HG02588 (cell line): Measurements from ENCODE around the gene PTGER2.

ENCODE experiments used
- ATAC-seq: cut with Tn5 transposase; IDR thresholded peaks from one replicate; pipeline ENCODE4 v1.9.1; 2021; ENCODE audit warnings: mild to moderate bottlenecking, moderate library complexity; ENCODE audit not compliant: unreplicated experiment

Gene PTGER2

DNA sequence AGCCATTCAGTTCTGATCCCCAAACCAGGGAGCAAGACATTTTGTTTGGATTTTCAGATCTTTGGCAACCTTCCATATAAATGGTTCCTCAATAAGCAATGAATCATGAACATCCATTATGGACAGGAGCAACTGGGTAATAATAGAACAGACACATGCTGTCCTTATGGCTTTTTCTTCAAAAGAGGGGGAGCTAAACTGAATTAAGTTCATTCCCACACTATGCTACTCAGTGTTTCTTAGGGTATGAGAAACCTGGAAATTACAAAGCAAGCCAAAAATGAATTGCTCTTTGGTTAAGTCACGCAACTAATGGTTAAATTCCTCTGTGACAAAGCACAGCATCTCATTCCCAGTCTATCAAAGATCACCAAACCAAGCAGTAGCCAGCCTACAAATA lies 51.0 kb downstream of the PTGER2 start:
- no peak for ATAC-seq

DNA sequence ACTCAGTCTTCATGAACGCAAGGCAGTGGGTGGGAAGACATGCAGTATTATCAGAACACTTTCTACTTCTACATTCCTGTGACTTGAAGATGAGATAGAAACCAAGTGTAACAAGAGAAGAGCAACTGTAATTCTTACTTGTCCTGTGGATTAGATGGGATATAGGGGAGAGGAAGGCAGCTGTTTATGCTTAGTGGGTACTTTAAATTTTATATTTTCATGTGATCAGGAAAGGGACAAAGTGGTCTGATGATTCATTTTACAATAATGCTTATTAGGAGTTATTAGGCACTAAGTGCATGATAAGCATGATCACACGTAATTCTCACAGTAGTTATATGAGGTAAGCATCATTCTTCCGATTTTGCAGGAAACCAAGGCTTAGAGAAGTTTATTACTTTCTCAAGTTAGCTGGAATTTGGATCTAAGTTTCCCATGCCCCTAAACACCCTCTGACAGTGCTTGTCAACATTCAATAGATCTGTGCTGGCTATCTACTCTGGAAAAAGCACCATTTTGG lies 52.7 kb downstream of the PTGER2 start:
- ATAC-seq: no peak

DNA sequence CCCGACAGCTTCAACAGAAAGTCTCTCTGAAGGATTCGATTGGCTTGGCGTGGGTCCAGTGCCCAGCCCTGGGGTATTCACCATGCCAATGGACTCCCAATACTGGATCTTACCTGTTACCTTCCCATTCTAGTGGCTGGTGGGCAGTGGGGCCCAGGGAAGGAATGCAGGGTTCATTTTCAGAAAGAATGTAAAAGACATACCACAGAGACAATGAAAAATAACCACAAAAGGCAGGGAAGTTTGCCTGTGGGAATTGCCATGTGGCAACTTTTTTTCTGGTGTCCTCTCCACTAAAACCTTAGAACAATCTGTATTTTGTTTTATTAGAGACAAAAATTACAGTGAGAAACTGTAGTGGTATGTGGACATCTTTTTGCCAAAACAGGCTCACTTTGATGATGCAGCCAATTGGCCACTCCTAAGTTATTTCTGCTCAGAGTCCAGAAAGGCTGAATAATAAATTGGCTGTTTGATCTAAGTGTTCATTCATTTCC lies 55.2 kb downstream of the PTGER2 start:
- ATAC-seq: no peak

DNA sequence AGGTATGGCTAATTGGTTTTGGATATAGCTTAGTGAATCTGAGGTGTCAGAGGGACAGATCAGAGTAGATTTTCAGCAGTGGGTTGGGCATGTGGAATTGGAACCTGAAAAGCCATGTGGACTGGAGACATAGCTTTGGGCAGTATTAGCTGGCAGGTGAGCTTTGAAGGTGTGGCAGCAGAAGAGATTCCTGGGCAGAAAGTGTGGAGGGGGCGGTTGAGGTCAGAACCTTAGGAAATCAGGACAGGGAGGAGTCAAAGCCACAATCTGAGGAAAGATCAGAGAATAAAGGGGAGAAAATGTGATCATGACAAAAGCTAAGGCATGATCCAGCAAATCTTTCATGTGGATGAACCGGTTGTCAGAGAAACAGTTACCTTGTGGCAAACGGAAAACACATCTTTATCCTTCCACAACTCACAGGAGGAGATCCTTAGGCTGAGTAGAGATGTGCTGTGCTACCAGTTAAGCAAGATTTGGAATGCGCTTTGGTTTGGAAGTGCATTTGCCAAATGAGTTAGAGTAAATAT lies 56.4 kb downstream of the PTGER2 start:
- ATAC-seq: no peak

DNA sequence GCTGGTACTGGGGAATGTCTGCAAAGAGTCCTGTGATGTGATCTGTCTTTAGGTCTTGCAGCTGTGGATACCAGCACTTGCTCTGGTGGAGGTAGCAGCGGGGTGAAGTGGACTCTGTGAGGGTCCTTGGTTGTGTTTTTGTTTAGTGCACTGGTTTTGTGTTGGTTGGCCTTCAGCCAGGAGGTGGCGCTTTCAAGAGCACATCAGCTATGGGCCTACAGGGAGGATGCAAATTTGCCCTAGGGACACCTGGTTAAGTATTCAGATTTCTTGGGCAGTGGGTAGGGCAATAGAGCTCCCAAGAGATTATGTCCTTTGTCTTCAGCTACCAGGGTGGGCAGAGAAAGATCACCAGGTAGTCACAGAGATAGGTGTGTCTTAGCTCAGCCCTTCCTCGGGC lies 63.8 kb downstream of the PTGER2 start:
- no peak for ATAC-seq
